Uterus (tissue), 2 donors: ENCODE measurements around the gene CFAP43.

Source experiments
- CTCF ChIP-seq, 4 experiments: fragments of 200-600 bp in 2 of 4; fragments of 450-650 bp in 2 of 4; sonication (generic) in 2 of 4; IDR thresholded peaks; one replicate each; pipeline ENCODE4 v1.5.1; 2016 to 2019; ENCODE audit warnings: antibody characterized with exemption in 4 of 4, mild to moderate bottlenecking in 2 of 4, moderate library complexity in 1 of 4
- POLR2A ChIP-seq, 2 donors: fragments of 450-650 bp; IDR thresholded peaks; one replicate each; pipeline ENCODE4 v1.6.1; 2016; ENCODE audit warnings: antibody characterized with exemption in 2 of 2, mild to moderate bottlenecking in 1 of 2, moderate library complexity in 1 of 2

DNA sequence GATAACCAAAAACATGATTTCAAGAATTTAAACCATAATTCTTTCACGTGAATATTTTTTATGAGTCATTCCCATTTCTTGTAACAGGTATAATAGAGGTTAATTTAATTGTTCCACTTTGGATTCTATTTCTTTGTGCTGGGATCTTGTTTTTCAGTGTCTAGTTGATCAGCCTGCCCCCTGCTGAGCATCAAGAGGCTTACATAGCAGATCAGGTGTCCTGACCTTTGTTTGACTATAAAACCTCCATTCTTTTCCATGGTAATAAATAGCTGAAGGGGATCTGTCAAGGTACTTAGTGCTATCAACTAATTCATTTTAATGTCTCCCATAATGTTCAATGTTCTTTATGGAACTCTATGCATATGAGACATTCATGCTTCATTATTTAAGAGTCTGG is 151.4 kb downstream of the CFAP43 start:
- TF ChIP-seq CTCF (IDR thresholded peaks at IDR 0.05) = peak in 2 of 4 experiments; percentile 26 to 28
- TF ChIP-seq POLR2A (IDR thresholded peaks at IDR 0.05) = no peak
